HG03175 (cell line): ENCODE results near the gene SESN1.

Experiments used
- ATAC-seq: cut with Tn5 transposase; IDR thresholded peaks from one replicate; pipeline ENCODE4 v1.9.1; 2021; ENCODE audit warnings: mild to moderate bottlenecking, moderate library complexity; ENCODE audit not compliant: unreplicated experiment

The SESN1 gene

GRCh38 chr6:108941859-108942258 is 152.8 kb downstream of the SESN1 start:
- ATAC-seq = no peak

DNA sequence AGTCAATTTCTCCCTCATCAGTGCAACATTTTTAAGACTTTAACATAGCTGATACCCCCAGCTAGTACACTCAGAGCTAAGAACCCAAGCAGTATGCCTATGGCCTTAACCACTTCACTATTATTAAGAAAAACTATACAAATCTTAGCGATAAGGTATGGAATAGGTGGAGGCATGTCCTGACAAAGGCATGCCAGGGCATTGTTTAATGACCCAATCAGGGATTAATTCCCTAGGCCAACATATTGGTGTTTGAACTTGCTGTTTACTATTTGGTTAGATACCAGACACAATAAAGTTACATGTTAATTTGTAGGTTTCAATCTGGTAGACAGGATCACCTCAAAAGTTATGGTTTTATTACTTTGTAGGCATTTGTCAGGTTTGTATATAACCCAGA is 153.4 kb downstream of the SESN1 start:
- ATAC-seq = no peak

- ATAC-seq = no peak
Observed at GRCh38 chr6:108940741-108941140, 153.9 kb downstream of the SESN1 start.

DNA sequence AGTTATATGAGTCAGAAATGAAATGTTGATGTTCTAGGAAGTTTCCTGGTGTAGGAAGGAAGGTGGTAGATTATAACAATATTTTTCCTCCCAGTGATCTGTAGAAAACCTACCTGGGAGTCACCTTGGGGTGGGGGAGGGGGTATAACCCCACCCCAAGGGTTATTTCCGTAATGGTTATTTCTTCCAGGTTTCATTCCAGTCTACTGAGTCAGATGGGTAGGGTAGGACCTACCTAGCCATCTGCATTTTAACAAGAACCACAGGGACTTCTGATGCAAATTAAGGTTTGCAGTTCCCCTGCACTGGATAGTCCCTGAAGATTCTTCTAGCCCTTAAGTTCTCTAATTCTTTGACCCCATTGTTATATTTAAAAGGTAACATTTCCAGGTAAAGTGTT is 157.5 kb downstream of the SESN1 start:
- no peak for ATAC-seq
